Measurements from ENCODE around the gene TAF1B. TPM values are rescaled to one million over a fixed set of nuclear protein-coding genes. Genes with fewer than 3 reads are reported as not detected.

The TAF1B gene
- total and polyA plus RNA-seq, 10 of the 15 experiments (the other 5 are each of a cell fraction or from before 2014, with no cell fraction given), result 8.1 to 18.3 (median 12.4) TPM

DNA sequence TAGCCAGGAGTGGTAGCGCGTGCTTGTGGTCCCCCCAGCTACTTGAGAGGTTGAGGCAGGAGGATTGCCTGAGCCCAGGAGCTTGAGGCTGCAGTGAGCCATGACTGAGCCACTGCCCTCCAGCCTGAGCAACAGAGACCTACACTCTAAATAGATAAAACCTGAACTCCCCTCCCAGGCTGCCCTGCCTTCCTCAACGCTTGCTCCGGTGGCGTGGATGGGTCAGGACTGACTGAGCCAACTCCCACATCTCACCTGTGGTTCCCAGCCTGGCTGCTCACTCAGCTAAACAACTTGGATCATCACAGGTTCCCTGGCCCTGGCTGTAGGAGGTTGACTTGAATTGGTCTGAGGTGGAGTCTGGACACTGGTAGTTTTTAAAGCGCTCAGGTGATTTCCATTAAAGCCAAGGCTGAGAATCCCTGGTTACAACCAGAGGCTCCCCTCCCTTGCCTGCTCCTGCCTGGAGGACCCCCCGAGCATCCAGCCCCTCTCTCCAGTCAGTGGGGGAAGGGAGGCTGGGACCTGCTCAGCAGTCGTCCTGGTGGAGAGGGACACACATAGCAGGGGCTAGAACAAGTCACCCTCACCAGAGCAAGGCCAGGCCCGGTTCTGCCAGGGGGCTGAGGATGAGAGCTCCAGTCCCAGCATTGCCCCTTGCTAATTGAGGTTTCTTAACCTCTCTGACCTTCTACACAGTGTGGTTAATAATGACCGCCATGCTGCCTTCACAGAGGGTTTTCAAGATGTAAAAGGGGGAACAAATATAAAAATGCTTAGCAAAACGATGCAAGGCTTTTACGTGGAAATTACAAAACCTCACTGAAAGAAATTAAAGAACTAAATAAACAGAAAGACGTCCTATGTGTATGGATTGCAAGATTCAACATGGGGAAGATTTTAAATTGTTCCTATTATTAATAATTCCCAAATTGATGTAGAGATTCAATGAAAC lies 46.9 kb upstream of the TAF1B start:
- FAIRE-seq (peak; percentile 23), DNase-seq (ENCODE audit: low read depth, low spot score) (no peak), ATAC-seq (no peak)
- Histone ChIP-seq H3K27ac (ENCODE audit: control insufficient read depth, insufficient read depth) (no peak overlapping the region), H2AFZ (ENCODE audit: control insufficient read depth, low read depth, low read length) (no peak overlapping the region), H3K4me1 (ENCODE audit: control insufficient read depth, insufficient read depth, low read length) (peaks cover 26% of the 10 kb centered on the region), H3K9me3 (replicated peaks; ENCODE audit: control insufficient read depth, insufficient read depth, low read length) (no peaks in the 10 kb centered on the region; the same call in 2 of the 3 replicates), H3K4me2 (ENCODE audit: control insufficient read depth, insufficient read depth) (no peak overlapping the region), H3K27me3 (replicated peaks in 1 of 2; ENCODE audit: control insufficient read depth in 2 of 2, insufficient read depth in 2 of 2, low read length in 1 of 2) (no peaks in the 10 kb centered on the region), H3K4me3 (no peak overlapping the region), H4K20me1 (ENCODE audit: control insufficient read depth, insufficient read depth) (no peaks in the 10 kb centered on the region), H3K36me3 (ENCODE audit: control insufficient read depth in 2 of 2, insufficient read depth in 2 of 2, low read length in 1 of 2) (no peaks in the 10 kb centered on the region), H3K9ac (ENCODE audit: control insufficient read depth, insufficient read depth, low read length) (no peak overlapping the region), H3K79me2 (ENCODE audit: control insufficient read depth, insufficient read depth, low read length) (no peaks in the 10 kb centered on the region)
- RAD21 ChIA-PET (ENCODE audit: unreplicated experiment), result no interaction called here
- SMC1A ChIA-PET (ENCODE audit: uncharacterized antibody, unreplicated experiment), result no interaction called here
- intact Hi-C loops (cut with micrococcal nuclease; ENCODE audit: unreplicated experiment), result no loop called here
- WGBS (ENCODE audit: insufficient coverage, insufficient replicate concordance, low lambda C conversion rate, missing lambda C conversion rate), result 57% methylated on average over 13 of the region's 13 CpGs
- TF ChIP-seq ZZZ3 (IDR thresholded peaks at IDR 0.05; ENCODE audit: control insufficient read depth, insufficient read length, low read depth), result no peak
- TF ChIP-seq ZNF24 (IDR thresholded peaks at IDR 0.05), result no peak
- peak; percentile 29; the same call in 1 of the 2 replicates for TF ChIP-seq NR2F1 (conservative IDR thresholded peaks at IDR 0.05)
- no peak for TF ChIP-seq ASH2L (IDR thresholded peaks at IDR 0.05; ENCODE audit: borderline replicate concordance, low read depth)
- TF ChIP-seq CTCF (IDR thresholded peaks at IDR 0.05 in 2 of 3, conservative IDR thresholded peaks at IDR 0.05 in 1 of 3; ENCODE audit: control insufficient read depth in 2 of 3, extremely low read depth in 1 of 3, insufficient read depth in 1 of 3, low read depth in 3 of 3, low read length in 3 of 3), result 0 out of 6 replicates have a peak, but pooled peaks of 1 of the 3 experiments have one; percentile 6
- no peak for TF ChIP-seq SREBF1 (IDR thresholded peaks at IDR 0.05; ENCODE audit: low read length)
- CTCF ChIA-PET, result interaction anchor here (0.5 to 6.4 kb wide), 4 partner anchors 15 to 252 kb away, joined by 3 to 71 read pairs (median 4); no protein-coding TSS in a partner anchor
- POLR2A ChIA-PET, result no interaction called here
- in situ Hi-C loops (cut with MboI), result no loop called here
- no TSS peak for BruUV-seq (replicated peaks)

All from GM12878 (cell line).